Measurements from ENCODE around the gene RAB3C. TPM values are rescaled to one million over a fixed set of nuclear protein-coding genes. Genes with fewer than 3 reads are reported as not detected.
"Not testable (repeated sequence)": the region's sequence is repeated elsewhere in the genome, so short reads cannot be mapped to it uniquely, and the experiment has no call there.

The RAB3C gene
- total and polyA plus RNA-seq, 9 donors: 0.11 to 17.2 (median 2.7) TPM

DNA sequence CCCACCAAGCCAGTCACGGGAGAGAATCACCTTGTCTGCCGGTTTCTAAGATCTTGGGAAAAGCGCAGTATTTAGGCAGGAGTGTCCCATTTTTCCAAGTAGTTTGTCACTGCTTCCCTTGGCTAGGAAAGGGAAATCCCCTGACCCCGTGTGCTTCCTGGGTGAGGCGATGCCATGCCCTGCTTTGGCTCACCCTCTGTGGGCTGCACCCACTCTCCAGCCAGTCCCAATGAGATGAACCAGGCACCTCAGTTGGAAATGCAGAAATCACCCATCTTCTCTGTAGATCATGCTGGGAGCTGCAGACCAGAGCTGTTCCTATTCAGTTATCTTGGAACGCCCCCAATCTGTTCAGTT, 116.9 kb downstream of the RAB3C start:
- no peaks in the 10 kb centered on the region for H3K9me3 ChIP-seq
- no peaks in the 10 kb centered on the region for H3K27me3 ChIP-seq
- no peak overlapping the region for H3K4me3 ChIP-seq
- no peak overlapping the region for H3K27ac ChIP-seq
- WGBS, 3 donors: 90 to 91% (median 91%) methylated on average over 6 of the region's 6 CpGs
- no peaks in the 10 kb centered on the region for H3K4me1 ChIP-seq (ENCODE audit: insufficient read depth)
- intact Hi-C loops (cut with DNase I): no loop called here
- TF ChIP-seq, protein P1, sequence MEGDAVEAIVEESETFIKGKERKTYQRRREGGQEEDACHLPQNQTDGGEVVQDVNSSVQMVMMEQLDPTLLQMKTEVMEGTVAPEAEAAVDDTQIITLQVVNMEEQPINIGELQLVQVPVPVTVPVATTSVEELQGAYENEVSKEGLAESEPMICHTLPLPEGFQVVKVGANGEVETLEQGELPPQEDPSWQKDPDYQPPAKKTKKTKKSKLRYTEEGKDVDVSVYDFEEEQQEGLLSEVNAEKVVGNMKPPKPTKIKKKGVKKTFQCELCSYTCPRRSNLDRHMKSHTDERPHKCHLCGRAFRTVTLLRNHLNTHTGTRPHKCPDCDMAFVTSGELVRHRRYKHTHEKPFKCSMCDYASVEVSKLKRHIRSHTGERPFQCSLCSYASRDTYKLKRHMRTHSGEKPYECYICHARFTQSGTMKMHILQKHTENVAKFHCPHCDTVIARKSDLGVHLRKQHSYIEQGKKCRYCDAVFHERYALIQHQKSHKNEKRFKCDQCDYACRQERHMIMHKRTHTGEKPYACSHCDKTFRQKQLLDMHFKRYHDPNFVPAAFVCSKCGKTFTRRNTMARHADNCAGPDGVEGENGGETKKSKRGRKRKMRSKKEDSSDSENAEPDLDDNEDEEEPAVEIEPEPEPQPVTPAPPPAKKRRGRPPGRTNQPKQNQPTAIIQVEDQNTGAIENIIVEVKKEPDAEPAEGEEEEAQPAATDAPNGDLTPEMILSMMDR (IDR thresholded peaks at IDR 0.05): no peak
- TF ChIP-seq POLR2A (IDR thresholded peaks at IDR 0.05): no peak
- TF ChIP-seq EP300 (IDR thresholded peaks at IDR 0.05): no peak
- no peaks in the 10 kb centered on the region for H3K36me3 ChIP-seq
- DNase-seq: no peak

DNA sequence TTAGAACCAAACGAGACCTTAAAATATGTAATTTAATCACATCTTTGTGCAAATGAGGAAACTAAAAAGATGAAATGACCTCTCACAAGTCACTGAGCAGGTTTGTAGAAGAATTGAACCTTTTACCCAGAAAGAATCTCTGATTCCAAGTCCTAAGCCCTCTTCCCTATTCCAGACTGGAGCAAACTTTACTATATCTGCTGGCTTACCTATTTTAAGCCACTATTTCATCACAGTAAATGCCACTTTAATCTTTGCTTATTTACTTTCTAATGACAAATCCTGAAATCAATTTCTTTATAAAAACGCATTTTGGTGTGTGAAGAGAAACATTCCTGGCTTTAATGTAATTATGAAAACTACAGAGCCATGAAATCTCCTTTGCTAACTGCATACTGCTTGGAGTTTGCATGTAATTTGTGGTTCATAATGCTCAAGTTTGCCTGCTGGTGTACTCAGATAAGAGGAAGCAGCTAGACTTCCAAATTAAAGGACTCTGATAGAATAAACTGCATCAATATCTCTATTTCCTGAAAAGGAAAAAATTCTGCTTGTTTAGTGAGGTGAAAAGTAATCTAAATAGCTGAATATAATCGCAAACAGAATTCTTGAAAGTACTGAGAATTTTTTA, 121.2 kb downstream of the RAB3C start:
- WGBS, 3 donors: 18 to 39% (median 19%) methylated on average over 3 of the region's 3 CpGs
- H3K9me3 ChIP-seq: no peaks in the 10 kb centered on the region
- no peaks in the 10 kb centered on the region for H3K36me3 ChIP-seq
- DNase-seq: no peak
- intact Hi-C loops (cut with DNase I): no loop called here
- no peaks in the 10 kb centered on the region for H3K4me1 ChIP-seq (ENCODE audit: insufficient read depth)
- no peak overlapping the region for H3K4me3 ChIP-seq
- no peak for TF ChIP-seq EP300 (IDR thresholded peaks at IDR 0.05)
- H3K27ac ChIP-seq: no peak overlapping the region
- no peaks in the 10 kb centered on the region for H3K27me3 ChIP-seq

DNA sequence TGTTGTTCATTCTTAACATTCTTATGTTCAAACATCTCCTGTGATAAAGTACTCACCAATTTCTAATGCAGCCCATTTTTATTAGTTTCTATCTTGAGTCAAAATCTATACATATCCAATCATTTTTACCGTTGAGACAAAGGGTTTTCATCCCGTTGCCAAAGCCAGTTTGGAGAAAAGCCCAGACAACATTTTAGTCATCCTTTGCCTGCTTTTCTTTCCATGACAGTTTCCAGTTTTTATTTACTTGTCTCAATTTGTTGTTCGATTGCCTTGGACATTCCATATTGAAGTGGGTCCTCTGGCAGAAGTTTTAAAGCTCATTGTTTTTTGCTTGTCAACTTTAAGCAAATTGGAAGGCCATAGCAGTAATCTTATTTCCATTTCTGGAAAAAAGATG, 123.9 kb downstream of the RAB3C start:
- Histone ChIP-seq H3K4me3 (no peak overlapping the region), H3K27ac (no peak overlapping the region), H3K9me3 (no peaks in the 10 kb centered on the region), H3K36me3 (no peaks in the 10 kb centered on the region), H3K27me3 (no peaks in the 10 kb centered on the region), H3K4me1 (ENCODE audit: insufficient read depth) (no peaks in the 10 kb centered on the region)
- 5 to 16% (median 15%) methylated on average over 3 of the region's 3 CpGs for WGBS, 3 donors
- DNase-seq: no peak
- TF ChIP-seq EP300 (IDR thresholded peaks at IDR 0.05) (no peak), POLR2A (IDR thresholded peaks at IDR 0.05) (no peak)
- TF ChIP-seq, protein P1 (IDR thresholded peaks at IDR 0.05): no peak
- intact Hi-C loops (cut with DNase I): no loop called here

DNA sequence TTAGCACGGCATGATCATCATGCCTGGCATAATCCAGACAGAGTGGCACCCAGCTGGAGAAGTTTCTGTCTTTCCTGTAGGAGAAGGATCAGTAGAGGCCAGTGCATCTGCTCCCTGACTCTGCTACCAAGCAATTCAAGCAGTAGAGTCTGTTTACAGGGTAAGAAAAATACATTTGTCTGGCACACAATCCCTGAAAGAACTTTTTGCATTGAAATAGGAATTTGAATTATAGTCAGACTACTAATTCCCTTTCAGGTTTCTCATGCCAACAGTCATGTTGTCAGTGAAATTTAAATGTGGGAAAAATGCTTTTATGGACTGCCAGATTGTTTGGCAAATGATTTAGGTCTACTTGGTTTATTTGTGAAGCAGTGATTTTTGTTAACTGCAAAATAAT, 125.6 kb downstream of the RAB3C start:
- WGBS, 3 donors: 61 to 78% (median 63%) methylated on average over 1 of the region's 1 CpG
- DNase-seq: no peak
- H3K27me3 ChIP-seq: no peaks in the 10 kb centered on the region
- H3K9me3 ChIP-seq: no peaks in the 10 kb centered on the region
- H3K4me1 ChIP-seq (ENCODE audit: insufficient read depth): no peaks in the 10 kb centered on the region
- no peaks in the 10 kb centered on the region for H3K36me3 ChIP-seq
- intact Hi-C loops (cut with DNase I): no loop called here
- no peak overlapping the region for H3K27ac ChIP-seq
- no peak for TF ChIP-seq EP300 (IDR thresholded peaks at IDR 0.05)
- no peak for TF ChIP-seq POLR2A (IDR thresholded peaks at IDR 0.05)
- TF ChIP-seq, protein P1 (IDR thresholded peaks at IDR 0.05): no peak
- H3K4me3 ChIP-seq: no peak overlapping the region

DNA sequence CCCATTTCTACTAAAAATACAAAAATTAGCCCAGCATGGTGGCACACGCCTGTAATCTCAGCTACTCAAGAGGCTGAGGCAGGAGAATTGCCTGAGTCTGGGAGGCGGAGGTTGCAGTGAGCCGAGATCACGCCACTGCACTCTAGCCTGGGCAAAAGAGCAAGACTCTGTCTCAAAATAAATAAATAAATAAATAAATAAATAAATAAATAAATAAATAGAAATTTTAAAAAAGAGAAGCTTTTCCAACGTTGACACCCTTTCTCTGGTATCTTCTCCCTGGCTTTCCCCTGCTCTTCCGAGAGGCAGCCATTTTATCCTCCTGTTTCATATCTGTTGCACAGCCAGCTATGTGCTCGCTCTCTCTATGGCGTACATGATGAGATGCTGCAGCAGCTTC, 127.5 kb downstream of the RAB3C start:
- intact Hi-C loops (cut with DNase I); H3K4me1 ChIP-seq (ENCODE audit: insufficient read depth); DNase-seq; H3K27me3 ChIP-seq; H3K9me3 ChIP-seq; H3K36me3 ChIP-seq; H3K27ac ChIP-seq; H3K4me3 ChIP-seq: not testable (repeated sequence)
- WGBS, 3 donors: 92 to 97% (median 95%) methylated on average over 8 of the region's 8 CpGs
